ENCODE results near the gene CCDC102A. TPM values are rescaled to one million over a fixed set of nuclear protein-coding genes. Genes with fewer than 3 reads are reported as not detected.

CCDC102A gene
- total RNA-seq, 1 experiment from 2014 or later: 4.5 TPM

DNA sequence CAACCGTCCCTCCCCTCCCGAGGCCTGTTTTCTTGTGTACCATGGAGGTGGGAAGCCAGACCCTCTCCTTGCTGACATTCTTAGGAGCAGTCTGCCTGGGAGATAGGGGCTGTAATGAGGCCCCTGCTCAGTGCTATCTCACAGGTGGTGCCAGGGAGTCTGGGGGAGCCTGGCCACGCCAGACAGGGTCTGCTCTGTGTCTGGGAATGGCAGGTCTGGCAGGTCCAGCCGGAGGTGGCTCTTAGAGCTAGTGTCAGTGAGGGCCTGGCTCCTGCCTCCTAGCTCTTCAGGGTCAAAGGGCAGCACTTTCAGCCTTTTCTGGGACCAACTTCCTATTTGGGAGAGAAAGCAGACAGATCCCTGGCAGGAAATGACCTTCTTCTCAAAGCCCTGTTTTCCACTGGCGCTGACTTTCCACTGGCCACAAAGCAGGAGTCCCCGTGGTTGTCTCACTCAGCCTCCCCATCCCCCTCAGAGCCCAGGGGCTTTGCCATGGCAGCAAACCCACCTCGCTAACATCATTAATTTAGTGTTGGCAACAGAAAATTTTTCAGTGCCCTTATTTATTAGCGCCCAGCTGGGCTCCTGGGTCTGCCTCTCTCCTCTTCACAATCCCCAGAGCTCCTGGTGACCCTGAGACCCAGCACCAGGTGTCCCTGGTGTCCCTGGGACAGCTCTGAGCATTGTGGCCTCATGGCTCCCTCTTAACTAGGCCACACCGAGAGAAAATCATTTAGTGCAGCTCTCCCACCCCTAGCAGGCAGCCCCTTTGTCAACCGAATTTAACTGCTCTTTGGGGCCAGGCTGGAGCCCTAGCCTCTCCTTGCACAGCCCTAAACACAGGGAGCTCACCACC lies 26.1 kb downstream of the CCDC102A start:
- Histone ChIP-seq H3K4me2 (ENCODE audit: low read length) (no peak overlapping the region), H3K79me2 (ENCODE audit: insufficient read depth, low read length) (no peaks in the 10 kb centered on the region), H3K9me3 (ENCODE audit: control insufficient read depth in 1 of 2, insufficient read depth in 1 of 2, low read depth in 1 of 2, low read length in 2 of 2) (no peaks in the 10 kb centered on the region), H3K27ac (ENCODE audit: low read depth, low read length) (no peak overlapping the region), H3K27me3 (ENCODE audit: insufficient read depth, low read length) (no peaks in the 10 kb centered on the region), H2AFZ (ENCODE audit: low read depth, low read length, poor library complexity, severe bottlenecking) (no peak overlapping the region), H3K9me2 (ENCODE audit: insufficient read depth) (no peaks in the 10 kb centered on the region), H3K9ac (ENCODE audit: low read length) (no peak overlapping the region), H3K36me3 (ENCODE audit: control insufficient read depth in 1 of 2, insufficient read depth in 2 of 2, low read length in 2 of 2) (no peaks in the 10 kb centered on the region), H4K20me1 (ENCODE audit: insufficient read depth) (no peaks in the 10 kb centered on the region), H3K4me3 (replicated peaks in 1 of 2; ENCODE audit: low read depth in 1 of 2, low read length in 2 of 2) (no peak overlapping the region), H3K4me1 (ENCODE audit: control insufficient read depth in 1 of 2, insufficient read depth in 2 of 2, low read length in 2 of 2) (no peaks in the 10 kb centered on the region)
- no peak for TF ChIP-seq POLR2AphosphoS5 (IDR thresholded peaks at IDR 0.05; ENCODE audit: low read depth, low read length)
- TF ChIP-seq, protein P1, sequence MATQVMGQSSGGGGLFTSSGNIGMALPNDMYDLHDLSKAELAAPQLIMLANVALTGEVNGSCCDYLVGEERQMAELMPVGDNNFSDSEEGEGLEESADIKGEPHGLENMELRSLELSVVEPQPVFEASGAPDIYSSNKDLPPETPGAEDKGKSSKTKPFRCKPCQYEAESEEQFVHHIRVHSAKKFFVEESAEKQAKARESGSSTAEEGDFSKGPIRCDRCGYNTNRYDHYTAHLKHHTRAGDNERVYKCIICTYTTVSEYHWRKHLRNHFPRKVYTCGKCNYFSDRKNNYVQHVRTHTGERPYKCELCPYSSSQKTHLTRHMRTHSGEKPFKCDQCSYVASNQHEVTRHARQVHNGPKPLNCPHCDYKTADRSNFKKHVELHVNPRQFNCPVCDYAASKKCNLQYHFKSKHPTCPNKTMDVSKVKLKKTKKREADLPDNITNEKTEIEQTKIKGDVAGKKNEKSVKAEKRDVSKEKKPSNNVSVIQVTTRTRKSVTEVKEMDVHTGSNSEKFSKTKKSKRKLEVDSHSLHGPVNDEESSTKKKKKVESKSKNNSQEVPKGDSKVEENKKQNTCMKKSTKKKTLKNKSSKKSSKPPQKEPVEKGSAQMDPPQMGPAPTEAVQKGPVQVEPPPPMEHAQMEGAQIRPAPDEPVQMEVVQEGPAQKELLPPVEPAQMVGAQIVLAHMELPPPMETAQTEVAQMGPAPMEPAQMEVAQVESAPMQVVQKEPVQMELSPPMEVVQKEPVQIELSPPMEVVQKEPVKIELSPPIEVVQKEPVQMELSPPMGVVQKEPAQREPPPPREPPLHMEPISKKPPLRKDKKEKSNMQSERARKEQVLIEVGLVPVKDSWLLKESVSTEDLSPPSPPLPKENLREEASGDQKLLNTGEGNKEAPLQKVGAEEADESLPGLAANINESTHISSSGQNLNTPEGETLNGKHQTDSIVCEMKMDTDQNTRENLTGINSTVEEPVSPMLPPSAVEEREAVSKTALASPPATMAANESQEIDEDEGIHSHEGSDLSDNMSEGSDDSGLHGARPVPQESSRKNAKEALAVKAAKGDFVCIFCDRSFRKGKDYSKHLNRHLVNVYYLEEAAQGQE (IDR thresholded peaks at IDR 0.05; ENCODE audit: low read depth): no peak
- TF ChIP-seq FOSL1 (IDR thresholded peaks at IDR 0.05; ENCODE audit: low read depth): no peak
- no peak for TF ChIP-seq ZNF274 (IDR thresholded peaks at IDR 0.05; ENCODE audit: low read depth, low read length)
- TF ChIP-seq CBX3 (IDR thresholded peaks at IDR 0.05; ENCODE audit: low read depth): no peak
- no peak for TF ChIP-seq SP1 (IDR thresholded peaks at IDR 0.05; ENCODE audit: low read depth)
- TF ChIP-seq, protein P2, sequence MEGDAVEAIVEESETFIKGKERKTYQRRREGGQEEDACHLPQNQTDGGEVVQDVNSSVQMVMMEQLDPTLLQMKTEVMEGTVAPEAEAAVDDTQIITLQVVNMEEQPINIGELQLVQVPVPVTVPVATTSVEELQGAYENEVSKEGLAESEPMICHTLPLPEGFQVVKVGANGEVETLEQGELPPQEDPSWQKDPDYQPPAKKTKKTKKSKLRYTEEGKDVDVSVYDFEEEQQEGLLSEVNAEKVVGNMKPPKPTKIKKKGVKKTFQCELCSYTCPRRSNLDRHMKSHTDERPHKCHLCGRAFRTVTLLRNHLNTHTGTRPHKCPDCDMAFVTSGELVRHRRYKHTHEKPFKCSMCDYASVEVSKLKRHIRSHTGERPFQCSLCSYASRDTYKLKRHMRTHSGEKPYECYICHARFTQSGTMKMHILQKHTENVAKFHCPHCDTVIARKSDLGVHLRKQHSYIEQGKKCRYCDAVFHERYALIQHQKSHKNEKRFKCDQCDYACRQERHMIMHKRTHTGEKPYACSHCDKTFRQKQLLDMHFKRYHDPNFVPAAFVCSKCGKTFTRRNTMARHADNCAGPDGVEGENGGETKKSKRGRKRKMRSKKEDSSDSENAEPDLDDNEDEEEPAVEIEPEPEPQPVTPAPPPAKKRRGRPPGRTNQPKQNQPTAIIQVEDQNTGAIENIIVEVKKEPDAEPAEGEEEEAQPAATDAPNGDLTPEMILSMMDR (IDR thresholded peaks at IDR 0.05 in 2 of 3, conservative IDR thresholded peaks at IDR 0.05 in 1 of 3; ENCODE audit: borderline replicate concordance in 1 of 3, insufficient read depth in 1 of 3, low read depth in 2 of 3, low read length in 2 of 3): no peak
- no peak for TF ChIP-seq ZFX (IDR thresholded peaks at IDR 0.05)
- TF ChIP-seq TCF7L2 (IDR thresholded peaks at IDR 0.05; ENCODE audit: borderline replicate concordance, extremely low read depth, insufficient read depth, insufficient read length): no peak
- TF ChIP-seq, protein P3, sequence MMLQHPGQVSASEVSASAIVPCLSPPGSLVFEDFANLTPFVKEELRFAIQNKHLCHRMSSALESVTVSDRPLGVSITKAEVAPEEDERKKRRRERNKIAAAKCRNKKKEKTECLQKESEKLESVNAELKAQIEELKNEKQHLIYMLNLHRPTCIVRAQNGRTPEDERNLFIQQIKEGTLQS (IDR thresholded peaks at IDR 0.05): no peak
- TF ChIP-seq SIN3A (IDR thresholded peaks at IDR 0.05; ENCODE audit: low read depth): no peak
- no peak for TF ChIP-seq ELF1 (IDR thresholded peaks at IDR 0.05; ENCODE audit: borderline replicate concordance, low read depth)
- no peak for TF ChIP-seq EGR1 (IDR thresholded peaks at IDR 0.05; ENCODE audit: low read depth)
- no peak for TF ChIP-seq POLR2A (IDR thresholded peaks at IDR 0.05; ENCODE audit: borderline replicate concordance, extremely low read depth, insufficient read depth, insufficient read length)
- TF ChIP-seq, protein P4, sequence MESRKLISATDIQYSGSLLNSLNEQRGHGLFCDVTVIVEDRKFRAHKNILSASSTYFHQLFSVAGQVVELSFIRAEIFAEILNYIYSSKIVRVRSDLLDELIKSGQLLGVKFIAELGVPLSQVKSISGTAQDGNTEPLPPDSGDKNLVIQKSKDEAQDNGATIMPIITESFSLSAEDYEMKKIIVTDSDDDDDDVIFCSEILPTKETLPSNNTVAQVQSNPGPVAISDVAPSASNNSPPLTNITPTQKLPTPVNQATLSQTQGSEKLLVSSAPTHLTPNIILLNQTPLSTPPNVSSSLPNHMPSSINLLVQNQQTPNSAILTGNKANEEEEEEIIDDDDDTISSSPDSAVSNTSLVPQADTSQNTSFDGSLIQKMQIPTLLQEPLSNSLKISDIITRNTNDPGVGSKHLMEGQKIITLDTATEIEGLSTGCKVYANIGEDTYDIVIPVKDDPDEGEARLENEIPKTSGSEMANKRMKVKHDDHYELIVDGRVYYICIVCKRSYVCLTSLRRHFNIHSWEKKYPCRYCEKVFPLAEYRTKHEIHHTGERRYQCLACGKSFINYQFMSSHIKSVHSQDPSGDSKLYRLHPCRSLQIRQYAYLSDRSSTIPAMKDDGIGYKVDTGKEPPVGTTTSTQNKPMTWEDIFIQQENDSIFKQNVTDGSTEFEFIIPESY (IDR thresholded peaks at IDR 0.05; ENCODE audit: extremely low read depth, insufficient replicate concordance, low read length): no peak
- TF ChIP-seq SRF (IDR thresholded peaks at IDR 0.05; ENCODE audit: low read depth): no peak
- TF ChIP-seq, protein P5, sequence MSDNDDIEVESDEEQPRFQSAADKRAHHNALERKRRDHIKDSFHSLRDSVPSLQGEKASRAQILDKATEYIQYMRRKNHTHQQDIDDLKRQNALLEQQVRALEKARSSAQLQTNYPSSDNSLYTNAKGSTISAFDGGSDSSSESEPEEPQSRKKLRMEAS (IDR thresholded peaks at IDR 0.05): no peak
- TF ChIP-seq JUND (IDR thresholded peaks at IDR 0.05): no peak
- no peak for TF ChIP-seq EZH2 (IDR thresholded peaks at IDR 0.05)
- DNase-seq (ENCODE audit: low read depth, low spot score): no peak
- intact Hi-C loops (cut with micrococcal nuclease): no loop called here
- RAD21 ChIA-PET (ENCODE audit: low non-redundant PET in 1 of 2, low total read pairs in 2 of 2, uncharacterized antibody in 2 of 2, unreplicated experiment in 2 of 2): no interaction called here
- POLR2A ChIA-PET: no interaction called here
- no peak for ATAC-seq
- no TSS peak for BruUV-seq (replicated peaks)
- CTCF ChIA-PET: interaction anchor here (1.0 kb wide), 1 partner anchor 10 kb away, joined by 4 read pairs; no protein-coding TSS in a partner anchor

All from HCT116 (cell line).